GM21526 (cell line): ENCODE results near the gene RCVRN.

Experiments
- ATAC-seq: cut with Tn5 transposase; IDR thresholded peaks from one replicate; pipeline ENCODE4 v1.9.1; 2021; ENCODE audit warnings: moderate library complexity; ENCODE audit not compliant: unreplicated experiment, low FRiP score

The RCVRN gene

GRCh38 chr17:9905078-9905415 is at the start of gene RCVRN:
TSS of gene RCVRN (minus strand) at chr17:9905271. CDS start at chr17:9905180, 91 bp downstream.
- no peak for ATAC-seq

- ATAC-seq: no peak
Measured at GRCh38 chr17:9953492-9953891, 48.4 kb upstream of the RCVRN start.

- ATAC-seq: no peak
Measured at GRCh38 chr17:9951803-9952202, 46.7 kb upstream of the RCVRN start.

GRCh38 chr17:9948928-9949327 is 43.9 kb upstream of the RCVRN start:
- ATAC-seq: no peak

GRCh38 chr17:9944704-9945103 is 39.6 kb upstream of the RCVRN start:
- no peak for ATAC-seq

- no peak for ATAC-seq
Measured at GRCh38 chr17:9943343-9943742, 38.3 kb upstream of the RCVRN start.

- no peak for ATAC-seq
Measured at GRCh38 chr17:9942885-9943284, 37.8 kb upstream of the RCVRN start.

- ATAC-seq: no peak
Measured at GRCh38 chr17:9941305-9941704, 36.2 kb upstream of the RCVRN start.

GRCh38 chr17:9940841-9941240 is 35.8 kb upstream of the RCVRN start:
- no peak for ATAC-seq

GRCh38 chr17:9938764-9939163 is 33.7 kb upstream of the RCVRN start:
- ATAC-seq: no peak

- no peak for ATAC-seq
Measured at GRCh38 chr17:9937901-9938300, 32.8 kb upstream of the RCVRN start.

GRCh38 chr17:9937241-9937761 is 32.2 kb upstream of the RCVRN start:
- ATAC-seq: no peak

GRCh38 chr17:9936095-9936494 is 31.0 kb upstream of the RCVRN start:
- no peak for ATAC-seq

- ATAC-seq: no peak
Measured at GRCh38 chr17:9935408-9935807, 30.3 kb upstream of the RCVRN start.

- no peak for ATAC-seq
Measured at GRCh38 chr17:9934331-9934730, 29.3 kb upstream of the RCVRN start.

- no peak for ATAC-seq
Measured at GRCh38 chr17:9932491-9932890, 27.4 kb upstream of the RCVRN start.

GRCh38 chr17:9931144-9931741 is 26.2 kb upstream of the RCVRN start:
- no peak for ATAC-seq

- ATAC-seq: no peak
Measured at GRCh38 chr17:9929871-9930270, 24.8 kb upstream of the RCVRN start.

GRCh38 chr17:9928601-9929333 is 23.7 kb upstream of the RCVRN start:
- ATAC-seq: no peak

GRCh38 chr17:9926150-9926804 is 21.2 kb upstream of the RCVRN start:
- no peak for ATAC-seq

- no peak for ATAC-seq
Measured at GRCh38 chr17:9925457-9925856, 20.4 kb upstream of the RCVRN start.

- peak; percentile 55 for ATAC-seq
Measured at GRCh38 chr17:9924735-9925191, 19.7 kb upstream of the RCVRN start.
